GM23248 (cell line): ENCODE measurements around the gene ZPBP.

Source experiments
- EZH2 ChIP-seq: fragments of 200-600 bp; sonication (generic); IDR thresholded peaks from 2 replicates; pipeline ENCODE4 v1.6.1; 2018; ENCODE audit warnings: antibody characterized with exemption, mild to moderate bottlenecking; ENCODE audit not compliant: insufficient read depth, poor library complexity, severe bottlenecking
- EZH2phosphoT487 ChIP-seq: fragments of 200-600 bp; sonication (generic); IDR thresholded peaks from 2 replicates; pipeline ENCODE4 v1.6.1; 2018; ENCODE audit warnings: antibody characterized with exemption, moderate library complexity, mild to moderate bottlenecking, low read depth; ENCODE audit not compliant: insufficient read depth

GRCh38 chr7:50095634-50096033 lies 2.6 kb upstream of the ZPBP start:
- no peak for TF ChIP-seq EZH2phosphoT487
- TF ChIP-seq EZH2 = no peak
